H9 (cell line): ENCODE data around the gene GNLY. TPM values are rescaled to one million over a fixed set of nuclear protein-coding genes. Genes with fewer than 3 reads are reported as not detected.

Experiments used
- DNase-seq: peaks from one replicate; pipeline ENCODE4 v3.0.0-alpha.2; 2017
- H2AFZ ChIP-seq: one replicate; pipeline ENCODE4 v1.6.1; 2013; ENCODE audit warnings: mild to moderate bottlenecking, low read length, control low read depth, moderate library complexity
- H2AK5ac ChIP-seq: 2 replicates; pipeline ENCODE4 v1.6.1; 2013; ENCODE audit warnings: low read length, control low read depth, mixed read lengths; ENCODE audit not compliant: insufficient read length
- H2BK120ac ChIP-seq: one replicate; pipeline ENCODE4 v1.6.1; 2013; ENCODE audit warnings: low read depth, mild to moderate bottlenecking, low read length, control low read depth, inconsistent platforms; ENCODE audit not compliant: poor library complexity, severe bottlenecking
- H2BK12ac ChIP-seq: 2 replicates; pipeline ENCODE4 v1.6.1; 2013; ENCODE audit warnings: low read length, control low read depth, mixed read lengths, low read depth; ENCODE audit not compliant: insufficient read length
- H2BK15ac ChIP-seq: 2 replicates; pipeline ENCODE4 v1.6.1; 2013; ENCODE audit warnings: low read depth, low read length, control low read depth
- H2BK20ac ChIP-seq: one replicate; pipeline ENCODE4 v1.6.1; 2013; ENCODE audit warnings: low read depth, mild to moderate bottlenecking, low read length, control low read depth, inconsistent platforms; ENCODE audit not compliant: poor library complexity, severe bottlenecking
- H2BK5ac ChIP-seq: 2 replicates; pipeline ENCODE4 v1.6.1; 2013; ENCODE audit warnings: low read length, control low read depth, mixed read lengths; ENCODE audit not compliant: insufficient read length
- H3K14ac ChIP-seq: 2 replicates; pipeline ENCODE4 v1.6.1; 2013; ENCODE audit warnings: low read length, control low read depth; ENCODE audit not compliant: insufficient read depth
- H3K18ac ChIP-seq: 2 replicates; pipeline ENCODE4 v1.6.1; 2013; ENCODE audit warnings: low read depth, mild to moderate bottlenecking, mixed read lengths, low read length, control low read depth; ENCODE audit not compliant: insufficient read length
- H3K23ac ChIP-seq: 2 replicates; pipeline ENCODE4 v1.6.1; 2013; ENCODE audit warnings: low read length, control low read depth, mixed read lengths, low read depth; ENCODE audit not compliant: insufficient read length
- H3K23me2 ChIP-seq: 2 replicates; pipeline ENCODE4 v1.6.1; 2013; ENCODE audit warnings: low read depth, mild to moderate bottlenecking, mixed read lengths, low read length, control low read depth; ENCODE audit not compliant: insufficient read length, poor library complexity, severe bottlenecking
- H3K27ac ChIP-seq: 2 replicates; pipeline ENCODE4 v1.5.1; 2013; ENCODE audit warnings: low read length, control low read depth, mixed read lengths, low read depth; ENCODE audit not compliant: insufficient read length
- H3K27me3 ChIP-seq: 2 replicates; pipeline ENCODE4 v1.6.1; 2013; ENCODE audit warnings: low read length, control low read depth, inconsistent platforms; ENCODE audit not compliant: insufficient read depth
- H3K4ac ChIP-seq: 2 replicates; pipeline ENCODE4 v1.6.1; 2013; ENCODE audit warnings: low read depth, mild to moderate bottlenecking, control low read depth, inconsistent platforms, low read length, moderate library complexity
- H3K4me1 ChIP-seq: 2 replicates; pipeline ENCODE4 v1.6.1; 2013; ENCODE audit warnings: low read length, control low read depth, inconsistent platforms; ENCODE audit not compliant: insufficient read depth
- H3K4me2 ChIP-seq: 2 replicates; pipeline ENCODE4 v1.6.1; 2013; ENCODE audit warnings: low read length, control low read depth, mixed read lengths; ENCODE audit not compliant: insufficient read length, insufficient read depth
- H3K56ac ChIP-seq: 2 replicates; pipeline ENCODE4 v1.6.1; 2013; ENCODE audit warnings: low read depth, mild to moderate bottlenecking, mixed read lengths, low read length, control low read depth; ENCODE audit not compliant: insufficient read length
- H3K79me1 ChIP-seq: 2 replicates; pipeline ENCODE4 v1.6.1; 2013; ENCODE audit warnings: low read depth, mild to moderate bottlenecking, moderate library complexity, low read length, control low read depth, inconsistent platforms; ENCODE audit not compliant: insufficient read depth, poor library complexity, severe bottlenecking
- H3K79me2 ChIP-seq: 2 replicates; pipeline ENCODE4 v1.6.1; 2013; ENCODE audit warnings: low read length, control low read depth, inconsistent platforms; ENCODE audit not compliant: insufficient read depth
- H3K9ac ChIP-seq: 2 replicates; pipeline ENCODE4 v1.6.1; 2013; ENCODE audit warnings: low read length, control low read depth, mixed read lengths; ENCODE audit not compliant: insufficient read length; ENCODE audit errors: extremely low read depth
- H3K9me3 ChIP-seq: one replicate; pipeline ENCODE4 v1.6.1; 2013; ENCODE audit warnings: low read depth, low read length, inconsistent platforms; ENCODE audit not compliant: control insufficient read depth
- H3T11ph ChIP-seq: one replicate; pipeline ENCODE4 v1.6.1; 2013; ENCODE audit warnings: mild to moderate bottlenecking, low read length, control low read depth, inconsistent platforms
- H4K20me1 ChIP-seq: one replicate; pipeline ENCODE4 v1.6.1; 2013; ENCODE audit not compliant: control insufficient read depth, insufficient read length, insufficient read depth
- H4K5ac ChIP-seq: 2 replicates; pipeline ENCODE4 v1.6.1; 2013; ENCODE audit warnings: low read depth, mild to moderate bottlenecking, mixed read lengths, low read length, control low read depth; ENCODE audit not compliant: insufficient read length
- H4K8ac ChIP-seq: replicated peaks from 2 replicates; pipeline ENCODE4 v1.6.1; 2013; ENCODE audit warnings: low read length, control low read depth, mixed read lengths, low read depth; ENCODE audit not compliant: insufficient read length
- H4K91ac ChIP-seq: 2 replicates; pipeline ENCODE4 v1.6.1; 2013; ENCODE audit warnings: low read depth, mild to moderate bottlenecking, moderate library complexity, mixed read lengths, low read length, control low read depth; ENCODE audit not compliant: insufficient read length
- H3K27ac Mint-ChIP-seq, 3 experiments: 2 replicates in 2 of 3; 3 replicates in 1 of 3; pipeline ENCODE4 v1.8.0; 2020 to 2021; ENCODE audit warnings: mixed read lengths in 3 of 3, mild to moderate bottlenecking in 1 of 3, moderate library complexity in 1 of 3
- H3K27me3 Mint-ChIP-seq: 2 replicates; pipeline ENCODE4 v1.8.0; 2021; ENCODE audit warnings: low read depth, mild to moderate bottlenecking, moderate library complexity, mixed read lengths
- H3K36me3 Mint-ChIP-seq, 3 experiments: 2 replicates in 2 of 3; 3 replicates in 1 of 3; pipeline ENCODE4 v1.8.0; 2020 to 2021; ENCODE audit warnings: low read depth in 3 of 3, mixed read lengths in 3 of 3; ENCODE audit not compliant: insufficient read depth in 1 of 3
- H3K4me1 Mint-ChIP-seq, 2 experiments: 2 replicates each; pipeline ENCODE4 v1.8.0; 2020; ENCODE audit warnings: mixed read lengths in 2 of 2
- H3K4me3 Mint-ChIP-seq, 2 experiments: 2 replicates in 1 of 2; 3 replicates in 1 of 2; pipeline ENCODE4 v1.8.0; 2020 to 2021; ENCODE audit warnings: mild to moderate bottlenecking in 2 of 2, mixed read lengths in 2 of 2, moderate library complexity in 1 of 2
- H3K9me3 Mint-ChIP-seq, 2 experiments: 2 replicates in 1 of 2; 3 replicates in 1 of 2; pipeline ENCODE4 v1.8.0; 2020; ENCODE audit warnings: mild to moderate bottlenecking in 2 of 2, mixed read lengths in 2 of 2, moderate library complexity in 1 of 2
- CTCF ChIP-seq: fragments of 200-600 bp; sonication (generic); conservative IDR thresholded peaks from 3 replicates; pipeline ENCODE4 v1.8.0; 2021; ENCODE audit warnings: antibody characterized with exemption, mild to moderate bottlenecking
- WGBS: extraction: QIAGEN DNeasy Blood & Tissue Kit; methylation state at CpG from one replicate; pipeline ENCODE4 v1.1.7; 2013; ENCODE audit warnings: missing lambda C conversion rate, low lambda C conversion rate, mixed read lengths; ENCODE audit not compliant: insufficient read length; ENCODE audit errors: extremely low coverage; 5-methylcytosine and 5-hydroxymethylcytosine counted together
- total RNA-seq: library from RNA; stranded (reverse); gene quantifications from 2 replicates; pipeline ENCODE4 v1.2.1, GENCODE V29; 2021

The GNLY gene
- total RNA-seq, 1 experiment from 2014 or later: not detected

- no peaks in the 10 kb centered on the region for H3K9me3 Mint-ChIP-seq
- Histone ChIP-seq H3K27me3 (no peaks in the 10 kb centered on the region), H4K8ac (no peak overlapping the region), H3K9me3 (no peaks in the 10 kb centered on the region), H2AFZ (no peak overlapping the region), H3T11ph (no peak overlapping the region), H3K14ac (no peak overlapping the region), H2BK12ac (no peak overlapping the region), H2BK5ac (no peak overlapping the region), H4K5ac (no peak overlapping the region), H3K27ac (no peak overlapping the region), H3K4me1 (no peaks in the 10 kb centered on the region; the same call in 1 of the 2 replicates), H4K91ac (no peak overlapping the region), H3K23me2 (no peaks in the 10 kb centered on the region), H3K4me2 (no peak overlapping the region), H3K79me1 (no peaks in the 10 kb centered on the region), H3K79me2 (no peaks in the 10 kb centered on the region), H3K9ac (no peak overlapping the region), H3K4ac (no peak overlapping the region), H3K18ac (no peak overlapping the region), H2BK20ac (no peak overlapping the region), H3K56ac (no peak overlapping the region), H2AK5ac (no peak overlapping the region), H3K23ac (no peak overlapping the region), H2BK120ac (no peak overlapping the region), H4K20me1 (no peaks in the 10 kb centered on the region), H2BK15ac (no peak overlapping the region)
- no peaks in the 10 kb centered on the region for H3K36me3 Mint-ChIP-seq
- no peak for DNase-seq
- peaks cover 4% of the 10 kb centered on the region for H3K27me3 Mint-ChIP-seq
- H3K4me1 Mint-ChIP-seq: peaks cover 16 to 28% of the 10 kb centered on the region in 2 experiments
- no peak overlapping the region for H3K4me3 Mint-ChIP-seq
- no peak overlapping the region for H3K27ac Mint-ChIP-seq
- no CpG with 5 or more reads among the region's 8 CpGs for WGBS
- TF ChIP-seq CTCF: no peak
Observed at GRCh38 chr2:85698880-85699254, 4.7 kb downstream of the GNLY start.
